Measurements from ENCODE around the gene GABPB2. TPM values are rescaled to one million over a fixed set of nuclear protein-coding genes. Genes with fewer than 3 reads are reported as not detected.

GABPB2 gene
- total and polyA plus RNA-seq, 2 of the 13 experiments (the other 11 are each of a cell fraction or from before 2014, with no cell fraction given), result 0.09 TPM; not detected in 1

GRCh38 chr1:151108331-151108730 lies 37.8 kb downstream of the GABPB2 start (continued):
- TF ChIP-seq RFX5 (IDR thresholded peaks at IDR 0.05; ENCODE audit: low read depth, low read length) (no peak), SRSF4 (IDR thresholded peaks at IDR 0.05; ENCODE audit: low read depth, low read length, poor library complexity, severe bottlenecking) (no peak), POLR2G (IDR thresholded peaks at IDR 0.05; ENCODE audit: low read depth, low read length) (no peak), ZNF558 (CRISPR knock-in tag; IDR thresholded peaks at IDR 0.05; ENCODE audit: borderline replicate concordance) (no peak), ZNF770 (CRISPR knock-in tag; IDR thresholded peaks at IDR 0.05) (peak; percentile 97), RELA (CRISPR knock-in tag; IDR thresholded peaks at IDR 0.05) (no peak), MYPOP (CRISPR knock-in tag; IDR thresholded peaks at IDR 0.05) (no peak), SIN3B (IDR thresholded peaks at IDR 0.05; ENCODE audit: low read length) (no peak), ZNF709 (CRISPR knock-in tag; IDR thresholded peaks at IDR 0.05) (no peak), ZSCAN25 (CRISPR knock-in tag; IDR thresholded peaks at IDR 0.05) (no peak), TEAD2 (CRISPR knock-in tag; IDR thresholded peaks at IDR 0.05) (no peak), KDM5B (CRISPR knock-in tag; IDR thresholded peaks at IDR 0.05; ENCODE audit: borderline replicate concordance) (no peak), GZF1 (CRISPR knock-in tag; IDR thresholded peaks at IDR 0.05) (no peak), NFRKB (IDR thresholded peaks at IDR 0.05) (no peak), RBFOX2 (IDR thresholded peaks at IDR 0.05; ENCODE audit: low read depth, low read length) (no peak), ZNF24 (IDR thresholded peaks at IDR 0.05) (no peak), KLF12 (CRISPR knock-in tag; IDR thresholded peaks at IDR 0.05; ENCODE audit: borderline replicate concordance) (no peak)
- TF ChIP-seq, protein P1, sequence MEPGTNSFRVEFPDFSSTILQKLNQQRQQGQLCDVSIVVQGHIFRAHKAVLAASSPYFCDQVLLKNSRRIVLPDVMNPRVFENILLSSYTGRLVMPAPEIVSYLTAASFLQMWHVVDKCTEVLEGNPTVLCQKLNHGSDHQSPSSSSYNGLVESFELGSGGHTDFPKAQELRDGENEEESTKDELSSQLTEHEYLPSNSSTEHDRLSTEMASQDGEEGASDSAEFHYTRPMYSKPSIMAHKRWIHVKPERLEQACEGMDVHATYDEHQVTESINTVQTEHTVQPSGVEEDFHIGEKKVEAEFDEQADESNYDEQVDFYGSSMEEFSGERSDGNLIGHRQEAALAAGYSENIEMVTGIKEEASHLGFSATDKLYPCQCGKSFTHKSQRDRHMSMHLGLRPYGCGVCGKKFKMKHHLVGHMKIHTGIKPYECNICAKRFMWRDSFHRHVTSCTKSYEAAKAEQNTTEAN (CRISPR knock-in tag; conservative IDR thresholded peaks at IDR 0.05), result peak; percentile 80
- TF ChIP-seq, protein P2, sequence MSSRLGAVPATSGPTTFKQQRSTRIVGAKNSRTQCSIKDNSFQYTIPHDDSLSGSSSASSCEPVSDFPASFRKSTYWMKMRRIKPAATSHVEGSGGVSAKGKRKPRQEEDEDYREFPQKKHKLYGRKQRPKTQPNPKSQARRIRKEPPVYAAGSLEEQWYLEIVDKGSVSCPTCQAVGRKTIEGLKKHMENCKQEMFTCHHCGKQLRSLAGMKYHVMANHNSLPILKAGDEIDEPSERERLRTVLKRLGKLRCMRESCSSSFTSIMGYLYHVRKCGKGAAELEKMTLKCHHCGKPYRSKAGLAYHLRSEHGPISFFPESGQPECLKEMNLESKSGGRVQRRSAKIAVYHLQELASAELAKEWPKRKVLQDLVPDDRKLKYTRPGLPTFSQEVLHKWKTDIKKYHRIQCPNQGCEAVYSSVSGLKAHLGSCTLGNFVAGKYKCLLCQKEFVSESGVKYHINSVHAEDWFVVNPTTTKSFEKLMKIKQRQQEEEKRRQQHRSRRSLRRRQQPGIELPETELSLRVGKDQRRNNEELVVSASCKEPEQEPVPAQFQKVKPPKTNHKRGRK (CRISPR knock-in tag; IDR thresholded peaks at IDR 0.05), result no peak
- TF ChIP-seq, protein P3, sequence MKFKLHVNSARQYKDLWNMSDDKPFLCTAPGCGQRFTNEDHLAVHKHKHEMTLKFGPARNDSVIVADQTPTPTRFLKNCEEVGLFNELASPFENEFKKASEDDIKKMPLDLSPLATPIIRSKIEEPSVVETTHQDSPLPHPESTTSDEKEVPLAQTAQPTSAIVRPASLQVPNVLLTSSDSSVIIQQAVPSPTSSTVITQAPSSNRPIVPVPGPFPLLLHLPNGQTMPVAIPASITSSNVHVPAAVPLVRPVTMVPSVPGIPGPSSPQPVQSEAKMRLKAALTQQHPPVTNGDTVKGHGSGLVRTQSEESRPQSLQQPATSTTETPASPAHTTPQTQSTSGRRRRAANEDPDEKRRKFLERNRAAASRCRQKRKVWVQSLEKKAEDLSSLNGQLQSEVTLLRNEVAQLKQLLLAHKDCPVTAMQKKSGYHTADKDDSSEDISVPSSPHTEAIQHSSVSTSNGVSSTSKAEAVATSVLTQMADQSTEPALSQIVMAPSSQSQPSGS (CRISPR knock-in tag; IDR thresholded peaks at IDR 0.05), result no peak; the same call in 1 of the 2 replicates
- TF ChIP-seq, protein P4, sequence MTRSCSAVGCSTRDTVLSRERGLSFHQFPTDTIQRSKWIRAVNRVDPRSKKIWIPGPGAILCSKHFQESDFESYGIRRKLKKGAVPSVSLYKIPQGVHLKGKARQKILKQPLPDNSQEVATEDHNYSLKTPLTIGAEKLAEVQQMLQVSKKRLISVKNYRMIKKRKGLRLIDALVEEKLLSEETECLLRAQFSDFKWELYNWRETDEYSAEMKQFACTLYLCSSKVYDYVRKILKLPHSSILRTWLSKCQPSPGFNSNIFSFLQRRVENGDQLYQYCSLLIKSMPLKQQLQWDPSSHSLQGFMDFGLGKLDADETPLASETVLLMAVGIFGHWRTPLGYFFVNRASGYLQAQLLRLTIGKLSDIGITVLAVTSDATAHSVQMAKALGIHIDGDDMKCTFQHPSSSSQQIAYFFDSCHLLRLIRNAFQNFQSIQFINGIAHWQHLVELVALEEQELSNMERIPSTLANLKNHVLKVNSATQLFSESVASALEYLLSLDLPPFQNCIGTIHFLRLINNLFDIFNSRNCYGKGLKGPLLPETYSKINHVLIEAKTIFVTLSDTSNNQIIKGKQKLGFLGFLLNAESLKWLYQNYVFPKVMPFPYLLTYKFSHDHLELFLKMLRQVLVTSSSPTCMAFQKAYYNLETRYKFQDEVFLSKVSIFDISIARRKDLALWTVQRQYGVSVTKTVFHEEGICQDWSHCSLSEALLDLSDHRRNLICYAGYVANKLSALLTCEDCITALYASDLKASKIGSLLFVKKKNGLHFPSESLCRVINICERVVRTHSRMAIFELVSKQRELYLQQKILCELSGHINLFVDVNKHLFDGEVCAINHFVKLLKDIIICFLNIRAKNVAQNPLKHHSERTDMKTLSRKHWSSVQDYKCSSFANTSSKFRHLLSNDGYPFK (CRISPR knock-in tag; IDR thresholded peaks at IDR 0.05; ENCODE audit: borderline replicate concordance), result no peak
